ENCODE results near the gene ARID1B.

ARID1B gene

DNA sequence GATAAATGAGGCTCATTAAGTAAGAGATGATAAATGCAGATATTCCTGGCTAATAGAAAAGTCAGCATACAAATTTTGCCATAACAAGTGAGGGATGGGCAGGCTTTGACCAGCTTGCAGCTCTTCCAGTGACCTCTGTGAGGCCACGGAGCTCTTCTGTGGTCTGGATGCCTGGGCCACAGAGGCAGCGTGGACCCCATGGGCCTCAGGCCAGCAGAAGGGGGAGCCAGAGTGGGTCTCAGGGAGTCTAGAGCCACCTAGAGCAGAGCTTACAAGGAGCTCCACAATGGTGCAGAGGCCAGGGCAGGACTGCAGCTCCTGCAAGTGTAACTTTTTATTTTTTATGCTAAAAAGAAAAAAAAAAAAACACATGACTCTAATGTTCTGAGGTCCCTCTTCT, 165.1 kb downstream of the ARID1B start:
- Histone ChIP-seq H2AFZ (ENCODE audit: low read length) (no peak overlapping the region), H3K9ac (ENCODE audit: low read length) (no peak overlapping the region), H3K27ac (ENCODE audit: low read depth, low read length, poor library complexity, severe bottlenecking) (peak overlapping the region; percentile 3), H3K4me2 (ENCODE audit: low read length) (no peak overlapping the region), H3K4me1 (ENCODE audit: insufficient read depth, low read length, severe bottlenecking) (peaks cover 58% of the 10 kb centered on the region), H3K27me3 (ENCODE audit: insufficient read depth, low read length) (no peaks in the 10 kb centered on the region), H4K20me1 (ENCODE audit: insufficient read depth, low read length) (no peaks in the 10 kb centered on the region), H3F3A (ENCODE audit: insufficient read depth, low read length) (no peaks in the 10 kb centered on the region), H3K4me3 (ENCODE audit: low read depth, low read length, poor library complexity, severe bottlenecking) (no peak overlapping the region), H3K36me3 (ENCODE audit: insufficient read depth, low read length) (peaks cover 4% of the 10 kb centered on the region; the same call in 1 of the 2 replicates), H3K9me3 (ENCODE audit: low read length) (no peaks in the 10 kb centered on the region), H3K9me2 (ENCODE audit: low read depth, low read length) (no peaks in the 10 kb centered on the region), H3K79me2 (ENCODE audit: insufficient read depth, low read length) (peaks cover 95% of the 10 kb centered on the region)
- no peak for TF ChIP-seq EZH2 (IDR thresholded peaks at IDR 0.05; ENCODE audit: borderline replicate concordance, low read length)
- TF ChIP-seq, protein P1, sequence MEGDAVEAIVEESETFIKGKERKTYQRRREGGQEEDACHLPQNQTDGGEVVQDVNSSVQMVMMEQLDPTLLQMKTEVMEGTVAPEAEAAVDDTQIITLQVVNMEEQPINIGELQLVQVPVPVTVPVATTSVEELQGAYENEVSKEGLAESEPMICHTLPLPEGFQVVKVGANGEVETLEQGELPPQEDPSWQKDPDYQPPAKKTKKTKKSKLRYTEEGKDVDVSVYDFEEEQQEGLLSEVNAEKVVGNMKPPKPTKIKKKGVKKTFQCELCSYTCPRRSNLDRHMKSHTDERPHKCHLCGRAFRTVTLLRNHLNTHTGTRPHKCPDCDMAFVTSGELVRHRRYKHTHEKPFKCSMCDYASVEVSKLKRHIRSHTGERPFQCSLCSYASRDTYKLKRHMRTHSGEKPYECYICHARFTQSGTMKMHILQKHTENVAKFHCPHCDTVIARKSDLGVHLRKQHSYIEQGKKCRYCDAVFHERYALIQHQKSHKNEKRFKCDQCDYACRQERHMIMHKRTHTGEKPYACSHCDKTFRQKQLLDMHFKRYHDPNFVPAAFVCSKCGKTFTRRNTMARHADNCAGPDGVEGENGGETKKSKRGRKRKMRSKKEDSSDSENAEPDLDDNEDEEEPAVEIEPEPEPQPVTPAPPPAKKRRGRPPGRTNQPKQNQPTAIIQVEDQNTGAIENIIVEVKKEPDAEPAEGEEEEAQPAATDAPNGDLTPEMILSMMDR (IDR thresholded peaks at IDR 0.05; ENCODE audit: low read length): peak; percentile 72

DNA sequence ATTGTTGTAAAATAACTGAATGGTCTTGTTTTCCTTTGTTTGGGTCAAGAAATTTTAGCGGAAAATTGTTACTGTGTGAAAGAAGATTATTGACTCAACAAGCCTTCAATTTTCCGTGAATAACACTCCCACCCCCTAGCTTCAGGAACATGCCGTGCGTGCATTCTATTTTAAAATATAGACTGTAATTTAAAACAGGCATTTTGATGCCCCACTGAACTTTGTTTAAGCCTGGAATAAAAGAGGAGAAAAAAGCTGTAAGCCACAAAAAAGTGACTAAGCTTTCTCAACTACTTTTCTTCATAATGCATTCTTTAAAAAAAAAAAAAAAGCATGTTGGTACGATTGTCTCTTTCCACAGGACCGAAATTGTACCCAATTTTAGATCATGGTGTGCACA, 166.0 kb downstream of the ARID1B start:
- Histone ChIP-seq H3K4me3 (ENCODE audit: low read depth, low read length, poor library complexity, severe bottlenecking) (no peak overlapping the region), H4K20me1 (ENCODE audit: insufficient read depth, low read length) (no peaks in the 10 kb centered on the region), H3K4me2 (ENCODE audit: low read length) (no peak overlapping the region)

GRCh38 chr6:156943816-156944215, 166.6 kb downstream of the ARID1B start:
- Histone ChIP-seq H3K9ac (ENCODE audit: low read length) (no peak overlapping the region), H3K27ac (ENCODE audit: low read depth, low read length, poor library complexity, severe bottlenecking) (peak overlapping the region; percentile 3)
- TF ChIP-seq, protein P1 (IDR thresholded peaks at IDR 0.05; ENCODE audit: low read length): no peak
- TF ChIP-seq EZH2 (IDR thresholded peaks at IDR 0.05; ENCODE audit: borderline replicate concordance, low read length): no peak

More for the DNA sequence above, 166.0 kb downstream of the ARID1B start:
- H3K9me2 ChIP-seq (ENCODE audit: low read depth, low read length): no peaks in the 10 kb centered on the region
- no peaks in the 10 kb centered on the region for H3K9me3 ChIP-seq (ENCODE audit: low read length)
- peak overlapping the region; percentile 3 for H3K27ac ChIP-seq (ENCODE audit: low read depth, low read length, poor library complexity, severe bottlenecking)
- no peaks in the 10 kb centered on the region for H3K36me3 ChIP-seq (ENCODE audit: insufficient read depth, low read length)
- H3F3A ChIP-seq (ENCODE audit: insufficient read depth, low read length): no peaks in the 10 kb centered on the region
- no peak overlapping the region for H2AFZ ChIP-seq (ENCODE audit: low read length)
- peaks cover 58% of the 10 kb centered on the region for H3K4me1 ChIP-seq (ENCODE audit: insufficient read depth, low read length, severe bottlenecking)
- H3K9ac ChIP-seq (ENCODE audit: low read length): no peak overlapping the region
- no peak for TF ChIP-seq EZH2 (IDR thresholded peaks at IDR 0.05; ENCODE audit: borderline replicate concordance, low read length)
- TF ChIP-seq, protein P1 (IDR thresholded peaks at IDR 0.05; ENCODE audit: low read length): no peak
- H3K27me3 ChIP-seq (ENCODE audit: insufficient read depth, low read length): no peaks in the 10 kb centered on the region
- H3K79me2 ChIP-seq (ENCODE audit: insufficient read depth, low read length): peaks cover 95% of the 10 kb centered on the region

More at GRCh38 chr6:156943816-156944215, 166.6 kb downstream of the ARID1B start:
- no peak overlapping the region for H2AFZ ChIP-seq (ENCODE audit: low read length)
- H3K79me2 ChIP-seq (ENCODE audit: insufficient read depth, low read length): peaks cover 95% of the 10 kb centered on the region
- no peaks in the 10 kb centered on the region for H3K27me3 ChIP-seq (ENCODE audit: insufficient read depth, low read length)
- no peaks in the 10 kb centered on the region for H3F3A ChIP-seq (ENCODE audit: insufficient read depth, low read length)
- no peak overlapping the region for H3K4me2 ChIP-seq (ENCODE audit: low read length)
- H3K4me1 ChIP-seq (ENCODE audit: insufficient read depth, low read length, severe bottlenecking): peaks cover 63% of the 10 kb centered on the region
- no peaks in the 10 kb centered on the region for H4K20me1 ChIP-seq (ENCODE audit: insufficient read depth, low read length)
- H3K4me3 ChIP-seq (ENCODE audit: low read depth, low read length, poor library complexity, severe bottlenecking): no peak overlapping the region
- no peaks in the 10 kb centered on the region for H3K9me2 ChIP-seq (ENCODE audit: low read depth, low read length)
- H3K36me3 ChIP-seq (ENCODE audit: insufficient read depth, low read length): no peaks in the 10 kb centered on the region
- H3K9me3 ChIP-seq (ENCODE audit: low read length): no peaks in the 10 kb centered on the region

Data from OCI-LY1 (cell line).